SW 1271 (cell line): ENCODE measurements around the gene SERINC5.
"Not testable (repeated sequence)": the region's sequence is repeated elsewhere in the genome, so short reads cannot be mapped to it uniquely, and the experiment has no call there.

Experiments used
- DNase-seq, 2 experiments: peaks; one replicate each; lab custom pipeline; 2025; lab: John Stamatoyannopoulos, UW

The SERINC5 gene

GRCh38 chr5:80255811-80256712 lies at the start of gene SERINC5:
Gene SERINC5 (minus strand): TSS chr5:80256048. CDS start chr5:80255922, 126 bp downstream.
- peak; percentile 69 to 86 for DNase-seq

- no peak for DNase-seq
Observed at GRCh38 chr5:80302636-80303035, 46.8 kb upstream of the SERINC5 start.

GRCh38 chr5:80301342-80301741 lies 45.5 kb upstream of the SERINC5 start:
- DNase-seq = not testable (repeated sequence)

- not testable (repeated sequence) for DNase-seq
Observed at GRCh38 chr5:80300796-80301195, 44.9 kb upstream of the SERINC5 start.

GRCh38 chr5:80300125-80300524 lies 44.3 kb upstream of the SERINC5 start:
- DNase-seq = no peak

- DNase-seq = no peak
Observed at GRCh38 chr5:80299601-80300000, 43.8 kb upstream of the SERINC5 start.

- no peak for DNase-seq
Observed at GRCh38 chr5:80296121-80296520, 40.3 kb upstream of the SERINC5 start.

- no peak for DNase-seq
Observed at GRCh38 chr5:80291761-80292160, 35.9 kb upstream of the SERINC5 start.

GRCh38 chr5:80289320-80289719 lies 33.5 kb upstream of the SERINC5 start:
- DNase-seq = no peak

- DNase-seq = no peak
Observed at GRCh38 chr5:80288177-80288576, 32.3 kb upstream of the SERINC5 start.

- DNase-seq = no peak
Observed at GRCh38 chr5:80284720-80285119, 28.9 kb upstream of the SERINC5 start.

GRCh38 chr5:80283360-80283759 lies 27.5 kb upstream of the SERINC5 start:
- no peak for DNase-seq

- DNase-seq = no peak
Observed at GRCh38 chr5:80282054-80282453, 26.2 kb upstream of the SERINC5 start.

GRCh38 chr5:80277191-80277590 lies 21.3 kb upstream of the SERINC5 start:
- DNase-seq = no peak

GRCh38 chr5:80276186-80276585 lies 20.3 kb upstream of the SERINC5 start:
- no peak for DNase-seq

- DNase-seq = peak in 1 of 2 experiments; percentile 10
Observed at GRCh38 chr5:80275347-80275746, 19.5 kb upstream of the SERINC5 start.

GRCh38 chr5:80270543-80270942 lies 14.7 kb upstream of the SERINC5 start:
- DNase-seq = not testable (repeated sequence)

- DNase-seq = no peak
Observed at GRCh38 chr5:80269991-80270438, 14.2 kb upstream of the SERINC5 start.

GRCh38 chr5:80268916-80269315 lies 13.1 kb upstream of the SERINC5 start:
- no peak for DNase-seq

GRCh38 chr5:80266566-80266965 lies 10.7 kb upstream of the SERINC5 start:
- no peak for DNase-seq

GRCh38 chr5:80260461-80260860 lies 4.6 kb upstream of the SERINC5 start:
- no peak for DNase-seq

- no peak for DNase-seq
Observed at GRCh38 chr5:80259511-80260203, 3.8 kb upstream of the SERINC5 start.

- peak; percentile 16 to 53 for DNase-seq
Observed at GRCh38 chr5:80255431-80255810, 427 bp downstream of the SERINC5 start.
